Measurements from ENCODE around the gene IKBIP. TPM values are rescaled to one million over a fixed set of nuclear protein-coding genes. Genes with fewer than 3 reads are reported as not detected.

IKBIP gene
- total and polyA plus RNA-seq, 9 of the 15 experiments (the other 6 are each of a cell fraction or from before 2014, with no cell fraction given), result 3.3 to 19.5 (median 14.9) TPM

GRCh38 chr12:98578821-98579220 lies 65.8 kb downstream of the IKBIP start (continued):
- TF ChIP-seq ARID4B (CRISPR knock-in tag; IDR thresholded peaks at IDR 0.05) (no peak), ZNF316 (IDR thresholded peaks at IDR 0.05) (peak; percentile 88), THRA (IDR thresholded peaks at IDR 0.05) (no peak), EHMT2 (IDR thresholded peaks at IDR 0.05) (no peak), PCBP2 (IDR thresholded peaks at IDR 0.05; ENCODE audit: low read depth, low read length, poor library complexity, severe bottlenecking) (no peak), SMARCA4 (IDR thresholded peaks at IDR 0.05) (peak; percentile 43; the same call in 1 of the 2 replicates), SNAPC5 (CRISPR knock-in tag; IDR thresholded peaks at IDR 0.05) (no peak), ZNF561 (CRISPR knock-in tag; conservative IDR thresholded peaks at IDR 0.05) (no peak), DACH1 (IDR thresholded peaks at IDR 0.05; ENCODE audit: partially characterized antibody) (peak; percentile 11), ZEB2 (IDR thresholded peaks at IDR 0.05) (peak; percentile 66), RAD51 (IDR thresholded peaks at IDR 0.05; ENCODE audit: borderline replicate concordance, low read depth) (no peak), RBFOX2 (IDR thresholded peaks at IDR 0.05; ENCODE audit: low read depth, low read length) (no peak), XRCC3 (IDR thresholded peaks at IDR 0.05) (no peak), TFAP4 (CRISPR knock-in tag; IDR thresholded peaks at IDR 0.05; ENCODE audit: borderline replicate concordance) (no peak), SRSF3 (IDR thresholded peaks at IDR 0.05; ENCODE audit: insufficient read depth, low read length) (no peak), CBFA2T3 (IDR thresholded peaks at IDR 0.05) (peak; percentile 30; the same call in 1 of the 2 replicates), NKRF (IDR thresholded peaks at IDR 0.05; ENCODE audit: borderline replicate concordance) (0 out of 2 replicates have a peak, but pooled peaks have one; percentile 23), JUND (IDR thresholded peaks at IDR 0.05; ENCODE audit: borderline replicate concordance, low read depth, low read length) (peak; percentile 44; the same call in 1 of the 2 replicates), JUND (tag; IDR thresholded peaks at IDR 0.05; ENCODE audit: borderline replicate concordance, low read depth, low read length) (peak; percentile 75; the same call in 2 of the 3 replicates), CREBBP (IDR thresholded peaks at IDR 0.05; ENCODE audit: low read depth, low read length) (no peak), ZNF217 (CRISPR knock-in tag; IDR thresholded peaks at IDR 0.05) (no peak), NFE2L1 (tag; IDR thresholded peaks at IDR 0.05; ENCODE audit: borderline replicate concordance, low read depth) (no peak; the same call in 1 of the 2 replicates)

Data from K562 (cell line).